Renal pelvis (tissue), 4 donors: ENCODE results near the gene RPL18A. TPM values are rescaled to one million over a fixed set of nuclear protein-coding genes. Genes with fewer than 3 reads are reported as not detected.
A peak's percentile ranks its signal among the peaks of the same experiment; 100 is the strongest.

Experiments
- DNase-seq: peaks from one replicate; pipeline ENCODE4 v3.0.0-alpha.2; 2013
- polyA plus RNA-seq, 3 donors: library from polyadenylated mRNA; unstranded; fragments of 120-200 nt; gene quantifications; one replicate each; pipeline ENCODE4 v1.2.1, GENCODE V29; 2013; ENCODE audit not compliant: insufficient read length in 3 of 3

The RPL18A gene
- polyA plus RNA-seq, 3 donors, result 1,096 to 1,423 (median 1,285) TPM

DNA sequence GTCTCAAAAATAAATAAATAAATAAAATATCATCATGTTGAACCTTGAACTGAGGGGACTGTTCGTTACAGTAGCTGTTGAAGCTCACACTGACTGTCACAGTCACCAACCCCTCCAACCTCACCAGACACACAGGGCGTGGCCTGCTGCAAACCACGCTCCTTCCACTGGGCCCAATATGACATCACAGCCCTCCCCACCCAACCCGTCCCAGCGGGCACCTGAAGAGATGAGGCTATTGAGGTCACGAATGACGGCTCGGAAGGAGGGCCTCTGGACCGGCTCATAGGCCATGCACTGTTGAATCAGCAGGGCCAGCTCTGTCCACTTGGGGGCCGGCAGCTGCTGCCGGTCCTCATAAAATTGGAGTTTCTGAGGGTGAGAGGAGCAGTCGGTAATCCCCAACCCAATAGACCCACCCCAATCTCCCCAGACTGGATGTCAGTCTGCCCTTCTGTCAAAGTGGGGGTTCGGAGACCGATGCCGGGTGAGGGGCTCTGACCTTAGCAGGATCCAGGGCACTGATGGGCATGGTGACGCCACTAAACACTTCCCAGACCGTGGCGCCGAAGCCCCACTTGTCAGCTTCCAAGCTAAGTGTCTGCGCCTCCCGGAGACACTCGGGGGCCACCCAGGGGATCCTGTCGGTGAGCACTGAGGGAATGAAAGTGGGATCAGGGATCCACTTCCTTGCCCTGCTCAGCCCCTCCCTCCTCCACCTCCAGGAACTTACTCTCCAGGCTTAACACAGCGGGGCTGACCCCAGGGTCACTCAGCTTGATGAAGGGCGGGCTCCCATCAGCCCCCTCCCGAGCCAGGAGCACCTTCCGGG lies 25.1 kb upstream of the RPL18A start:
- no peak for DNase-seq

GRCh38 chr19:17835182-17836006 lies 24.3 kb upstream of the RPL18A start:
- DNase-seq, result no peak

DNA sequence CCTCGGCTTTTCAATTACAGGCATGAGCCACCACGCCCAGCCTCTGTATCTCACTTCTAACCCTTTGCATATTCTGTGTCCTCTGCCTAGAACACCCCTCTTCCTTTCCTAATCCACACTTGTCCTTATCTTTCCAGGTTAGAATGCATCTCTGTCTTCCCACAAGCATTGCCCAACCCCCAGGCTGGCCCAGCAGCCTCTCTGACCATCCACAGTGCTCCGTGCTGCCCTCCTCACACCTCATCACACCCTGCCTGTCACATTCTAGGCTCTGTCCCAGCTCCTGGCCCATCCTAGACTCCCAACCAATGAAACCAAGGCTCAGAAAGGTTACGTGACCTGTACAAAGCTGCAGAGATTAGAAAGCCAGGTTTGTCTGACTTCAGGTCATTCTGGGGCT lies 23.2 kb upstream of the RPL18A start:
- no peak for DNase-seq

DNA sequence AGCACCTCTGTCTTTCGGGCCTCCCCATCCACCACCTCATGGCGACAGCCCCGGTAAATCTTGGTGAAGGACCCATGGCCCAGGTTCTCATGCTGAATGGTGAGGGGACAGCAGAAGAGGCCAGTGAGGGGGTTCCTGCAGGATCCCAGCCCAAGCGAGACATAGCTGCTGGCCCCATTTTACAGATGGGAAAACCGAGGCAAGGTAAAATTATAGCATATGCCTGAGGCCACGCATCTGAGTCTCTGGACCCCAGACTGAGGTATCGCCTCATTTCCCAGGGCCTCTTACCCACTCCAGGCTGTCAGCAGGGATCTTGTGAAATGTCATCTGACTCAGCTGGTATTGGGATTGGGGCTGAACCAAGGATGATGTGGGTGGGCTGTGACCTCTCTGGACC lies 21.7 kb upstream of the RPL18A start:
- no peak for DNase-seq

GRCh38 chr19:17840019-17840418 lies 19.7 kb upstream of the RPL18A start:
- no peak for DNase-seq

GRCh38 chr19:17841371-17841809 lies 18.3 kb upstream of the RPL18A start:
- no peak for DNase-seq

- peak; percentile 86 for DNase-seq
These were observed 17.7 kb upstream of the RPL18A start for GRCh38 chr19:17841810-17842662.

GRCh38 chr19:17842663-17843291 lies 16.9 kb upstream of the RPL18A start:
- DNase-seq, result no peak

DNA sequence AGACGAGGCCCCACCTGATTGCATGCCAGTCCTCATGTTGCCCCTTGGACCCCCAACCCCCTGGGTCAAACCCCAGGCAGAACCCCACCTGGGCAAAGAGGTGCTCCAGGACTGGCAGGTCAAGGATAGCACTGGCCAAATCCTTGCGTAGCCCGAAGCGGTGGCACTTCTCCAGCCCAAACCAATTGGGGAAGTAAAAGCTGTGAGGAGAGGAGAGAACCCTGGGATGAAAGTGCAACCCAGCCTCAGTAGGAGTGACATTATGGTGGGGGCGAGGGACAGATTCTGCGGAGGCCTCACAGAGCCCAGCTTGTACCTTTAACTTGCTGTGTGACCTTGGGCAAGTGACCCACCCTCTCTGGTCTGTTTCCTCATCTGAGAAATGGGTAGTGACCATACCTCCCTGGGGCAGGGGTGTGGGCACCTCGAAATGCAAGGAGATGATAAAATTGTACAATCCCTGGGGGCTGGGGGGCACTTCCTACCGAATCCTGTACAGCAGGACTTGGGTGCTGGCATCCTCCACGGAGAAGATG lies 16.4 kb upstream of the RPL18A start:
- no peak for DNase-seq

- DNase-seq, result no peak
These were observed 15.7 kb upstream of the RPL18A start for GRCh38 chr19:17843908-17844490.

DNA sequence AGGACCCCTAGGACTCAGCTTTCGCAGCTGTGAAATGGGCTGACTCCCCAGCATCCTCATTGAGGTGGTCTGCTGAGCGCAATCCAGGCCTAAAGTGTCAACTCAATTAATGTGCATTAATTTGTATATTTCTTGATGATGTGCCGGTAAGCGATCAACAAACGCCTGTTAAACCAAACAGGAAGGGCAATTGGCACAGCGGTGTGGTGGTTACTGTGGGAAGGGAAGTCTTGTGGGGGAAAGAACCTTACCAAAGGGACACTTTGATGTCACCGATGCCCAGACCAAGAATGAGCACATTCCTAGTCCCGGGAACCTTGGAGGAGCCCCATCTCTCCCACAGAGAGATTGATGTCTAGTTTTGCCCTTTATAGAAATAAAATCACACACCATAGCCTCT lies 13.6 kb upstream of the RPL18A start:
- no peak for DNase-seq

- peak; percentile 64 for DNase-seq
These were observed 12.0 kb upstream of the RPL18A start, which contains the start of gene JAK3 for GRCh38 chr19:17847538-17848366. TSS of gene JAK3 (minus strand) at chr19:17847982. CDS start at chr19:17844417, 3,565 bp downstream.

- no peak for DNase-seq
These were observed 11.0 kb upstream of the RPL18A start for GRCh38 chr19:17848595-17849292.

DNA sequence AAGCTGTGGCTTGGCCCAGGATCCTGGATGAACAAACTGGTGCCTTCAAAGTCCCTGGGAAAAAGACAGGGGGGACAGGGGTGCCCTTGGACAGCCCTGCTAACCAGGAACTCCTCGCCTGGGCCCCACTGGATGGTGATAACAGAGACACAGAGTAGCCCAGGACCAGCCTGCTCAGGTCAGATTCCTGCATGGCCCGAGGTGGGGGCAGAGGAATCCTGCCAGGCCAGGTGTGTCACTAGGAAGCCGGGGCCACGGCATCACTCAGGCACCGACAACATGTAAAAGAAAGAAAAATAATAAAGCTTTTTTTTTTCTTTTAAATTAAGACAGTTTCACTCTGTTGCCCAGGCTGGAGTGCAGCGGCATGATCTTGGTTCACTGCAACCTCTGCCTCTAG lies 5.6 kb upstream of the RPL18A start:
- DNase-seq, result no peak

DNA sequence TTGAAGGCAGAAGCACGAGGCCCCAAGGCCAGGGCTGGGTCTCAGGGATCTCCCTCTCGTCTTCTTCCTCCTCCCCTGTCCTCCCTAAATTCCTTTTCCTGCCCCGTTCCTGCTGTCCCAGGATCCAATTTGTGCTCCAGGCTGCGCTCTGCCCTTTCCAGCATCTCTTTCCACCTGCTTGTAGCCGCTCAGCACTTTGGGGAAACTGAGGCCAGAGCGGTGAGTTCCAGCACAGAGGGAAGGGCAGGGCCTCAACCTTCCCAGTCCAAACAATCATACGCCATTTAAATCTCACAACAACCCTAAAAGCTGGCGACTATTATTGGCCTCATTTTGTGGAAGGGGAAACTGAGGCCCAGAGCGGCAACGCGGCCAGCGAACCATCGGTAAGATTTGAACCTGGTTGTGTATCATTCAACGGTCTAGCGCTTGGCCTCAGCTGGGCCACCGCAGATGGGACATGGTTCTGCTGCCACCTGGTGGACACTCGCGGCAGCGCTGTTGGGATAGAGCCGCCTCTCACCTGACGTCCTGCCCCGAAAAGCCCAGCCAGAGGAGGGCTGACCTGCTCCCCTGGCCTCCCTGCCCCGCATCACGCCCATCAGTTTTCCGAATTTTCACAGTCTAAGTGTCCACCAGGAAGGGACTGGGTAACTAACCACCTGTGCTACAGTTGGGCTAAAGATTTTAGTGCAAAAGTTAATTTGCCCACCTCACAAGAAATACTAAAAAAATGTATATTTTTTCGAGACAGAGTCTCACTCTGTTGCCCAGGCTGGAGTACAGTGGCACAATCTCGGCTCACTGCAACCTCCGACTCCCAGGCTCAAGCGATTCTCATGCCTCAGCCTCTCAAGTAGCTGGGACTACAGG lies 4.2 kb upstream of the RPL18A start:
- DNase-seq, result peak; percentile 54

GRCh38 chr19:17860331-17860992 lies 752 bp downstream of the RPL18A start:
- no peak for DNase-seq

DNA sequence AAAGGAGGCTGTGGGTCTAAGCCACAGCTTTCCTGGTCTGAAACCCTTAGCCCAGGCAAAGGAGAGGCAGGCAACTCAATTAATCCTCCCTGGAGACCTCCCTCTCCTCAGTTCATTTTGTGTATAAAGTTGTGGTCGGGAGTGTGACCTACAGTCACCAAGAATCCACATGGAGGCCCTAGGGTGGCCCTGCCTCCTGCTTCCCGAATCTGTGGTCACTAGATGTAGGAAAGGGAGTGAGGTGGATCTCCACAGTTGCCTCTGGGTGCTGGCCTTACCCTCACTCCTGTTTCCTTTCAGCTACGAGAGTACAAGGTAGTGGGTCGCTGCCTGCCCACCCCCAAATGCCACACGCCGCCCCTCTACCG lies 1.3 kb downstream of the RPL18A start:
- no peak for DNase-seq
